GM10847 (cell line): ENCODE data around the gene PRKG1.

Experiments used
- POLR2A ChIP-seq: IDR thresholded peaks from 2 replicates; pipeline ENCODE4 v1.6.1; 2011; ENCODE audit not compliant: insufficient read length; ENCODE audit errors: extremely low read depth

PRKG1 gene

GRCh38 chr10:52068485-52068884 is 994.2 kb downstream of the PRKG1 start:
- no peak for TF ChIP-seq POLR2A

- no peak for TF ChIP-seq POLR2A
Measured at GRCh38 chr10:52071814-52072213, 997.5 kb downstream of the PRKG1 start.

- no peak for TF ChIP-seq POLR2A
Measured at GRCh38 chr10:52074505-52075026, 1000.3 kb downstream of the PRKG1 start.

GRCh38 chr10:52077814-52078213 is 1003.5 kb downstream of the PRKG1 start:
- no peak for TF ChIP-seq POLR2A

GRCh38 chr10:52078397-52078937 is 1004.2 kb downstream of the PRKG1 start:
- no peak for TF ChIP-seq POLR2A

- TF ChIP-seq POLR2A: no peak
Measured at GRCh38 chr10:52082307-52082706, 1008.0 kb downstream of the PRKG1 start.

- no peak for TF ChIP-seq POLR2A
Measured at GRCh38 chr10:52083422-52083821, 1009.1 kb downstream of the PRKG1 start.

- no peak for TF ChIP-seq POLR2A
Measured at GRCh38 chr10:52092390-52092789, 1018.1 kb downstream of the PRKG1 start.

GRCh38 chr10:52098130-52098529 is 1023.8 kb downstream of the PRKG1 start:
- no peak for TF ChIP-seq POLR2A

GRCh38 chr10:52099026-52099600 is 1024.8 kb downstream of the PRKG1 start:
- TF ChIP-seq POLR2A: no peak

GRCh38 chr10:52100011-52100547 is 1025.8 kb downstream of the PRKG1 start:
- no peak for TF ChIP-seq POLR2A

GRCh38 chr10:52105301-52105700 is 1031.0 kb downstream of the PRKG1 start:
- no peak for TF ChIP-seq POLR2A

GRCh38 chr10:52106011-52106410 is 1031.7 kb downstream of the PRKG1 start:
- TF ChIP-seq POLR2A: no peak

GRCh38 chr10:52106899-52107298 is 1032.6 kb downstream of the PRKG1 start:
- TF ChIP-seq POLR2A: no peak

GRCh38 chr10:52108236-52108635 is 1033.9 kb downstream of the PRKG1 start:
- TF ChIP-seq POLR2A: no peak

- no peak for TF ChIP-seq POLR2A
Measured at GRCh38 chr10:52110576-52110975, 1036.3 kb downstream of the PRKG1 start.
